Neural cell (in vitro differentiated cells): ENCODE measurements around the gene RSPO3.

Source experiments
- CTCF ChIP-seq: fragments of 450-650 bp; IDR thresholded peaks from 2 replicates; pipeline ENCODE4 v1.5.1; 2014; ENCODE audit warnings: antibody characterized with exemption, mild to moderate bottlenecking, moderate library complexity; ENCODE audit not compliant: poor library complexity, severe bottlenecking
- POLR2AphosphoS5 ChIP-seq: IDR thresholded peaks from 2 replicates; pipeline ENCODE4 v1.6.1; 2012

GRCh38 chr6:127191716-127192115 is 73.2 kb downstream of the RSPO3 start:
- TF ChIP-seq CTCF (no peak), POLR2AphosphoS5 (no peak)
